H1 (cell line): ENCODE measurements around the gene CTSW.

Experiments
- CREB1 ChIP-seq: IDR thresholded peaks from 2 replicates; pipeline ENCODE4 v1.6.1; 2012; ENCODE audit warnings: inconsistent platforms
- CTCF ChIP-seq, 3 experiments: IDR thresholded peaks; 1 replicate in 2 of 3; 2 replicates in 1 of 3; pipeline versions ENCODE4 v1.5.1 to v1.6.1; 2011; ENCODE audit warnings: low read length in 3 of 3, mild to moderate bottlenecking in 3 of 3, inconsistent platforms in 2 of 3, low read depth in 1 of 3, moderate library complexity in 1 of 3; ENCODE audit not compliant: insufficient read depth in 1 of 3; ENCODE audit errors: control extremely low read depth in 1 of 3
- EP300 ChIP-seq, 2 experiments: IDR thresholded peaks; 1 replicate in 1 of 2; 2 replicates in 1 of 2; pipeline ENCODE4 v1.6.1; 2011 to 2012; ENCODE audit warnings: low read depth in 2 of 2, low read length in 2 of 2, mild to moderate bottlenecking in 2 of 2, borderline replicate concordance in 1 of 2, inconsistent platforms in 1 of 2, moderate library complexity in 1 of 2
- EZH2 ChIP-seq: fragments of 200-600 bp; sonication (generic); IDR thresholded peaks from 2 replicates; pipeline ENCODE4 v1.7.1; 2012; ENCODE audit warnings: low read depth, mild to moderate bottlenecking, moderate library complexity, low read length, inconsistent platforms; ENCODE audit not compliant: severe bottlenecking
- KDM1A ChIP-seq: fragments of 200-600, 300-600 bp; sonication (generic); IDR thresholded peaks from 2 replicates; pipeline ENCODE4 v1.7.1; 2016; ENCODE audit warnings: mild to moderate bottlenecking, low read length, borderline replicate concordance
- KDM5A ChIP-seq: fragments of 200-600 bp; IDR thresholded peaks from 2 replicates; pipeline ENCODE4 v1.7.1; 2012; ENCODE audit warnings: mild to moderate bottlenecking, low read length, inconsistent platforms, mixed read lengths
- POLR2A ChIP-seq, 2 experiments: IDR thresholded peaks; 1 replicate in 1 of 2; 2 replicates in 1 of 2; pipeline ENCODE4 v1.6.1; 2011; ENCODE audit warnings: low read depth in 2 of 2, low read length in 2 of 2, mild to moderate bottlenecking in 2 of 2; ENCODE audit errors: control extremely low read depth in 1 of 2
- RFX5 ChIP-seq: IDR thresholded peaks from 2 replicates; pipeline ENCODE4 v1.6.1; 2011; ENCODE audit warnings: low read depth, low read length, improper control_type of control experiment, borderline replicate concordance
- RNF2 ChIP-seq: fragments of 200-900, 300-1000 bp; sonication (generic); IDR thresholded peaks from 2 replicates; pipeline ENCODE4 v1.7.1; 2016; ENCODE audit warnings: borderline replicate concordance, low read depth, mild to moderate bottlenecking, antibody characterized with exemption, low read length; ENCODE audit not compliant: poor library complexity, severe bottlenecking; ENCODE audit errors: missing control alignments
- SAP30 ChIP-seq: fragments of 300-600 bp; sonication (generic); IDR thresholded peaks from 2 replicates; pipeline ENCODE4 v1.7.1; 2012; ENCODE audit warnings: low read length, moderate library complexity, mild to moderate bottlenecking, inconsistent platforms; ENCODE audit not compliant: insufficient read depth, insufficient replicate concordance
- SUZ12 ChIP-seq: fragments of 200-600 bp; sonication (generic); IDR thresholded peaks from 2 replicates; pipeline ENCODE4 v1.6.1; 2012; ENCODE audit warnings: mild to moderate bottlenecking, inconsistent platforms, low read length, moderate library complexity, mixed read lengths
- YY1 ChIP-seq: IDR thresholded peaks from 2 replicates; pipeline ENCODE4 v1.6.1; 2011; ENCODE audit warnings: low read depth, mild to moderate bottlenecking, low read length

- TF ChIP-seq CTCF (IDR thresholded peaks at IDR 0.05; ENCODE audit: control extremely low read depth in 1 of 3, insufficient read depth in 1 of 3, low read depth in 1 of 3, low read length in 3 of 3), result peak; percentile 31 to 61 (median 60)
- no peak for TF ChIP-seq SUZ12
- TF ChIP-seq YY1, result 0 out of 2 replicates have a peak, but pooled peaks have one; percentile 28
- no peak for TF ChIP-seq EP300 (IDR thresholded peaks at IDR 0.05; ENCODE audit: borderline replicate concordance in 1 of 2, low read depth in 2 of 2, low read length in 2 of 2)
- no peak for TF ChIP-seq KDM5A
- no peak for TF ChIP-seq SAP30
- TF ChIP-seq RNF2, result no peak
- TF ChIP-seq CREB1, result 0 out of 2 replicates have a peak, but pooled peaks have one; percentile 12
- peak; percentile 39; the same call in 1 of the 2 replicates for TF ChIP-seq RFX5
- TF ChIP-seq POLR2A (IDR thresholded peaks at IDR 0.05; ENCODE audit: control extremely low read depth in 1 of 2, low read depth in 2 of 2, low read length in 2 of 2), result no peak; a peak in 1 of 3 replicates
- no peak for TF ChIP-seq EZH2
- no peak for TF ChIP-seq KDM1A
Observed at GRCh38 chr11:65911682-65912568, 32.3 kb downstream of the CTSW start.
